ENCODE measurements around the gene CLSTN3.

DNA sequence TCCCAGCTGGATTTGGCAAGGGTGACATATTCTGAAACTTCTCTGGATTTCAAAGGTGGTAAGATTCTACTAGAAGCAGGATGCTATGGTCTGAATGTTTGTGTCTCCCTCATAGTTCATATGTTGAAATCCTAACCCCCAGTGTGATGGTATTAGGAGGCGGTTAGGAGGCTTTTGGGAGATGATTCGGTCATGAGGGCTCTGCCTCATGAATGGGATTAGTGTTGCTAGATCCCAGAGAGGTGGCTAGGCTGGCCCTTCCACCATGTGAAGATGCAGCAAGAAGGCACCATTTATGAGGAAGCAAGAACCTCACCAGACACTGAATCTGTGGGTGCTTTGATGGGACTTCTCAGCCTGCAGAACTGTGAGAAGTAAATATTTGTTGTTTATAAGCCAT lies 48.3 kb downstream of the CLSTN3 start:
- TF ChIP-seq, protein P1, sequence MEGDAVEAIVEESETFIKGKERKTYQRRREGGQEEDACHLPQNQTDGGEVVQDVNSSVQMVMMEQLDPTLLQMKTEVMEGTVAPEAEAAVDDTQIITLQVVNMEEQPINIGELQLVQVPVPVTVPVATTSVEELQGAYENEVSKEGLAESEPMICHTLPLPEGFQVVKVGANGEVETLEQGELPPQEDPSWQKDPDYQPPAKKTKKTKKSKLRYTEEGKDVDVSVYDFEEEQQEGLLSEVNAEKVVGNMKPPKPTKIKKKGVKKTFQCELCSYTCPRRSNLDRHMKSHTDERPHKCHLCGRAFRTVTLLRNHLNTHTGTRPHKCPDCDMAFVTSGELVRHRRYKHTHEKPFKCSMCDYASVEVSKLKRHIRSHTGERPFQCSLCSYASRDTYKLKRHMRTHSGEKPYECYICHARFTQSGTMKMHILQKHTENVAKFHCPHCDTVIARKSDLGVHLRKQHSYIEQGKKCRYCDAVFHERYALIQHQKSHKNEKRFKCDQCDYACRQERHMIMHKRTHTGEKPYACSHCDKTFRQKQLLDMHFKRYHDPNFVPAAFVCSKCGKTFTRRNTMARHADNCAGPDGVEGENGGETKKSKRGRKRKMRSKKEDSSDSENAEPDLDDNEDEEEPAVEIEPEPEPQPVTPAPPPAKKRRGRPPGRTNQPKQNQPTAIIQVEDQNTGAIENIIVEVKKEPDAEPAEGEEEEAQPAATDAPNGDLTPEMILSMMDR (conservative IDR thresholded peaks at IDR 0.05; ENCODE audit: low read depth in 2 of 2), result no peak
- TF ChIP-seq EZH2 (IDR thresholded peaks at IDR 0.05; ENCODE audit: low read depth, unreplicated experiment) (no peak), POLR2AphosphoS5 (IDR thresholded peaks at IDR 0.05; ENCODE audit: low read depth) (no peak)
